ENCODE results near the gene SLC35G3. TPM values are rescaled to one million over a fixed set of nuclear protein-coding genes. Genes with fewer than 3 reads are reported as not detected.
"Not testable (repeated sequence)": the region's sequence is repeated elsewhere in the genome, so short reads cannot be mapped to it uniquely, and the experiment has no call there.

The SLC35G3 gene
- total RNA-seq: not detected

- H3K4me3 ChIP-seq; intact Hi-C loops (cut with DNase I); H3K27me3 ChIP-seq; H3K27ac ChIP-seq; H3K9me3 ChIP-seq; DNase-seq; H3K4me1 ChIP-seq; H3K36me3 ChIP-seq: not testable (repeated sequence)
- 85 to 87% methylated on average over 10 to 12 of the region's 12 CpGs for WGBS, 2 donors
These were observed at the start of gene SLC35G3 for GRCh38 chr17:35194001-35194400. SLC35G3 (minus strand) TSS chr17:35194393; CDS start chr17:35194307, 86 bp downstream.

- Histone ChIP-seq H3K36me3 (peaks cover 0 to 14% (median 0%) of the 10 kb centered on the region in 3 donors), H3K27me3 (no peaks in the 10 kb centered on the region), H3K9me3 (no peaks in the 10 kb centered on the region), H3K4me1 (peaks cover 18 to 60% (median 22%) of the 10 kb centered on the region in 3 donors), H3K27ac (peak overlapping the region; percentile 91 to 98 (median 96)), H3K4me3 (peak overlapping the region; percentile 68 to 81 (median 75))
- 4 to 5% methylated on average over 7 to 10 of the region's 14 CpGs for WGBS, 2 donors
- DNase-seq: no peak
- intact Hi-C loops (cut with DNase I): no loop called here
- TF ChIP-seq CTCF (IDR thresholded peaks at IDR 0.05) (no peak), POLR2A (IDR thresholded peaks at IDR 0.05) (no peak)
These were observed 49.6 kb upstream of the SLC35G3 start for GRCh38 chr17:35243561-35244340.

GRCh38 chr17:35242805-35243560 lies 48.8 kb upstream of the SLC35G3 start, which contains the start of gene SLFN5:
SLFN5 (plus strand) TSS chr17:35243072; CDS start chr17:35258691, 15,619 bp downstream.
- no peak for TF ChIP-seq CTCF (IDR thresholded peaks at IDR 0.05)
- TF ChIP-seq POLR2A (IDR thresholded peaks at IDR 0.05): peak in 3 of 4 donors; percentile 95 to 98 (median 96)
- no peaks in the 10 kb centered on the region for H3K27me3 ChIP-seq
- H3K4me3 ChIP-seq: peak within 1 kb of the TSS; percentile 68 to 81 (median 75)
- peak; percentile 74 for DNase-seq
- peak within 1 kb of the TSS; percentile 91 to 98 (median 96) for H3K27ac ChIP-seq
- H3K36me3 ChIP-seq: peaks cover 0 to 9% (median 0%) of the 10 kb centered on the region in 3 donors
- H3K9me3 ChIP-seq: no peaks in the 10 kb centered on the region
- 0 to 1% methylated on average over 9 to 27 of the region's 44 CpGs for WGBS, 2 donors
- intact Hi-C loops (cut with DNase I): no loop called here
- peaks cover 18 to 59% (median 22%) of the 10 kb centered on the region in 3 donors for H3K4me1 ChIP-seq

- WGBS, 2 donors: 1 to 4% methylated on average over 18 to 27 of the region's 43 CpGs
- intact Hi-C loops (cut with DNase I): no loop called here
These were observed 48.1 kb upstream of the SLC35G3 start for GRCh38 chr17:35242158-35242804.

More at GRCh38 chr17:35242158-35242804, 48.1 kb upstream of the SLC35G3 start:
- Histone ChIP-seq H3K27me3 (no peaks in the 10 kb centered on the region), H3K4me3 (peak overlapping the region; percentile 68 to 81 (median 75)), H3K27ac (peak overlapping the region; percentile 91 to 98 (median 96)), H3K36me3 (peaks cover 0 to 2% (median 0%) of the 10 kb centered on the region in 3 donors), H3K9me3 (no peaks in the 10 kb centered on the region), H3K4me1 (peaks cover 18 to 52% (median 22%) of the 10 kb centered on the region in 3 donors)
- TF ChIP-seq CTCF (IDR thresholded peaks at IDR 0.05) (peak in 5 of 6 experiments; percentile 35 to 74 (median 66)), POLR2A (IDR thresholded peaks at IDR 0.05) (peak in 1 of 4 donors; percentile 38)
- peak; percentile 37 for DNase-seq
